ENCODE results near the gene ASCC1. TPM values are rescaled to one million over a fixed set of nuclear protein-coding genes. Genes with fewer than 3 reads are reported as not detected.
A peak's percentile ranks its signal among the peaks of the same experiment; 100 is the strongest.
"Not testable (repeated sequence)": the region's sequence is repeated elsewhere in the genome, so short reads cannot be mapped to it uniquely, and the experiment has no call there.

Gene ASCC1
- total RNA-seq, 1 donor from 2014 or later, result 21.2 TPM

GRCh38 chr10:72249176-72249862, 33.2 kb upstream of the ASCC1 start:
- DNase-seq (ENCODE audit: low spot score), result not testable (repeated sequence)
- intact Hi-C loops (cut with DNase I), result loop anchor here (2.0 kb wide), 1 partner anchor 69 kb away; no protein-coding TSS in a partner anchor

DNA sequence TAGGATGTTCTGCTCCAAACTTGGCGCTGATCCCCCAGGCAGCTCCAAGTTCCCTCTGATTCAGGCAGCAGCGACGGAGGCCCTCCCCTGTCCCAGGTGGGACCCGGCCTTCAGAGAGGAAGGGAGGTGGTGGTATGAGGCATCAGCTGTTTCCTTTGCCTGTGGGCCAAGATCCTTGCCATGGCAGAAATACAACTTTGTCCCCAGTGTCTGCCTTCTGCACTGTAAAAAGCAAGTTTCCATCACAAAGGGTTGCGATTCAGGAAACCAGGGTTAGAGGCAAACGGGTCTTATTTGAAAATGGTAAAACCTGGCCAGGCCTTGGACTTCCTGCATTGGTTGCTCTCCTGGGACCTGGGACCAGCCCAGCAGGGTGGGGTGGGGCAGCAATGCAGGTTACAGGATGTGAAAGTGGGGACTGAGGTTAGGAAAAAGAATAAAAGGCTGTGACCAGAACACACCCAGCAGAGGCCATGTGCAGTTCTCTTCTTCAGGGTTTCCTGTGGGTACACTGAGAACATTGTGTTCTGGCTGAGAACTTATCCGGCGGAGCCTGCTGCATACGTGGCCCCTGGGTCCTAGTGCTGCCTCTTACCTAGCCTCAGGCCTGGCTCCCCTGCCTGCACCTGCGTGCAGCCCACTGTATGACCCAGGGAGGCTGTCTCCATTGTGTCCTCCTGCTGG, 32.5 kb upstream of the ASCC1 start:
- intact Hi-C loops (cut with DNase I), result loop anchor here (1.0 to 2.0 kb wide), 2 partner anchors 25 to 70 kb away; partner anchors contain the start of gene DDIT4
- peak; percentile 90 for DNase-seq (ENCODE audit: low spot score)

GRCh38 chr10:72245949-72246525, 30.0 kb upstream of the ASCC1 start:
- no peak for DNase-seq (ENCODE audit: low spot score)
- intact Hi-C loops (cut with DNase I), result no loop called here

- intact Hi-C loops (cut with DNase I), result no loop called here
- no peak for DNase-seq (ENCODE audit: low spot score)
Observed at GRCh38 chr10:72244573-72245038, 28.5 kb upstream of the ASCC1 start.

DNA sequence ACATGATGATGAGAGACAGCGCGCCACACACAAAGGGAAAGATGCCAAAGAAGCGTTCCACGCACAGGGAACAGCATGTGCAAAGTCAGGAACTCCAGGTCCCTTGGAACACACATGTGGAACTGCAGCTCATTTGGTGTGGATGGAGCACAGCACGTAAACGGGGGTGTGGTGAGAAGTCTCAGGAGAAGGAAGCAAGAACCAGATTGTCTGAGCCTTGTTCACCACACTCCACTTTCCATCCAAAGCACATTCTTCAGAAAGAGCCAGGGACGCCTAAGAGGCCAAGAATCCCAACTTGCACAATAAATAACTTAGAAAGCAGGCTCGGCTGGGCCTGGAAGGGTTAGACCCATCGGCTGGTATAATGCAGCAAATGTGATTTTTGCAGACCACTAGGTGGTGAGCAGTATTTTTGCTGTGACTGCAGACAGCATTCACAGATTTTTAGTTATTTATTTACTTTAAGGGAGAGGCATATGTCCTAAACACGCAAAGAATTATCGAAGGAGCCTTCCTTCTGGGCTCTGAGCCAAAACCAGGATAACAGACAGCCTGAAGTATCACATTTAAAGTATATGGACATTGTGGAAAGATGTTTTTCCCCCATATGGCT, 27.9 kb upstream of the ASCC1 start:
- intact Hi-C loops (cut with DNase I), result no loop called here
- DNase-seq (ENCODE audit: low spot score), result no peak

- DNase-seq (ENCODE audit: low spot score), result peak; percentile 82
- intact Hi-C loops (cut with DNase I), result no loop called here
Observed at GRCh38 chr10:72242675-72243074, 26.6 kb upstream of the ASCC1 start.

GRCh38 chr10:72241691-72242252, 25.7 kb upstream of the ASCC1 start:
- intact Hi-C loops (cut with DNase I), result no loop called here
- DNase-seq (ENCODE audit: low spot score), result no peak

DNA sequence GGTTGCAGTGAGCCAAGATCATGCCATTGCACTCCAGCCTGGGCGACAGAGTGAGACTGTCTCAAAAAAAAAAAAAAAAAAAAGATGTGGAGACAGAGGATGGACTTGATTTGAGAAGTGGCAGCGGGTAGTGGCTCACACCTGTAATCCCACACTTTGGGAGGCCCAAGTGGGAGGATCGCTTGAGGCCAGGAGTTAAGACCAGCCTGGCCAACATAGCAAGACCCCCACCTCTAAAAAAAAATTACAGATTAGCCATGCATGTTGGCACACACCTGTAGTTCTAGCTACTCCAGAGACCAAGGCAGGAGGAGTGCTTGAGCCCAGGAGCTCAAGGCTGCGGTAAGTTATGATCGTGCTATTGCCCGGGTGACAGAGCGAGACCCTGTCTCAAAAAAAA, 24.3 kb upstream of the ASCC1 start:
- intact Hi-C loops (cut with DNase I), result no loop called here
- DNase-seq (ENCODE audit: low spot score), result no peak

GRCh38 chr10:72239409-72239808, 23.3 kb upstream of the ASCC1 start:
- intact Hi-C loops (cut with DNase I), result no loop called here
- no peak for DNase-seq (ENCODE audit: low spot score)

- DNase-seq (ENCODE audit: low spot score), result no peak
- intact Hi-C loops (cut with DNase I), result no loop called here
Observed at GRCh38 chr10:72238392-72239175, 22.5 kb upstream of the ASCC1 start.

DNA sequence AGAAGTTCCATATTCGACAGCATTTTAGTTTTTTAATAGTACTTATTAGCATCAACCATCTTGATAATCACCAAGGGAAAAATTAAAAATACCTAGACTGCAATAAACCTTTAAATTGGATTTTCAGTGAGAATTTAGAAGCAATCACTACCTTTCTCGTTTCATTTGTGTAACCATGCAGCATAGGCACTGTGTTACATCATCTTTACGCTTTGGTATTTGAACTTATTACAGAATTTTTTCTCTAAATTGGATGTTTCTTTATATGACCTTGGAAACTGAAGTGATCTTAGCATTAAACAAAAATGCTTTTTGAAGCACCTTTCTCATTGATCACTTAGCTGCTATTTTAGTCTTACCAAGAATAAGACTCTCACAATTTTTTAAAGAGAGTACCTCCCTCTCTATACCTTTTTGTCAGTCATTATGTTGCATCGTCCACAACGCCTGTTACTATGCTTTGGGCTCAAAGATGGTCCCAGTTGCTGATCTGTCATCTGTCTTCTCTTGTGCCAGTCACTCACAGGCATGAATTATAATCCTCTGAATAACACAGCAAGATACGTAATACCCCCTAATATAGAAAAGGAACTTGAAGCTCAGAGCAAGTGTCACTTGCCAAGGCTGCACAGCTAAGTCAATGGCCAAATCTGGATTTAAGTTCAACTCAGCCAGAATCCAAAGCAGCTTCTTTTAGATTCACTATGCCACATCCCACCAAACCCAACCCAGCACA, 19.6 kb upstream of the ASCC1 start:
- intact Hi-C loops (cut with DNase I), result no loop called here

DNA sequence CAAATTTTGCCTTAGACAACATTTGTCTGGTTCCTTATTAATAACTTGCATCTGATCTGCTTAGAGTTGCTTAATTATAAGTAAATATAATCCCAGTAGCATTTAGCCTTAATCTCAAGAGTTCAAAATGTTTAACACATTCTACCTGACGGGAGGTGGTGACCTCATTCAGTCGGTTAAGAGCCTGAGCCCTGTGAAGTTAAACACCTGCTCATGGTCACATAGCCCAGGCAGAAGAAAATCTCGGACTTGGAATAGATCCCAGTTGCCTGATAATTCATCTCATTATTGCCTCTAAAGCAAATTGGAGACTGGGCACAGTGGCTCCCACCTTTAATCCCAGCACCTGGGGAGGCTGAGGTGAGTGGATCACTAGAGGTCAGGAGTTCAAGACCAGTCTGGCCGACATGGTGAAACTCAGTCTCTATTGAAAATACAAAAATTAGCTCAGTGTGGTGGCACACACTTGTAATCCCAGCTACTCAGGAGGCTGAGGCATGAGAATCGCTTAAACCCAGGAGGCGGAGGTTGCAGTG, 18.6 kb upstream of the ASCC1 start:
- no peak for DNase-seq (ENCODE audit: low spot score)
- intact Hi-C loops (cut with DNase I), result no loop called here

More for the DNA sequence above, 19.6 kb upstream of the ASCC1 start:
- no peak for DNase-seq (ENCODE audit: low spot score)

DNA sequence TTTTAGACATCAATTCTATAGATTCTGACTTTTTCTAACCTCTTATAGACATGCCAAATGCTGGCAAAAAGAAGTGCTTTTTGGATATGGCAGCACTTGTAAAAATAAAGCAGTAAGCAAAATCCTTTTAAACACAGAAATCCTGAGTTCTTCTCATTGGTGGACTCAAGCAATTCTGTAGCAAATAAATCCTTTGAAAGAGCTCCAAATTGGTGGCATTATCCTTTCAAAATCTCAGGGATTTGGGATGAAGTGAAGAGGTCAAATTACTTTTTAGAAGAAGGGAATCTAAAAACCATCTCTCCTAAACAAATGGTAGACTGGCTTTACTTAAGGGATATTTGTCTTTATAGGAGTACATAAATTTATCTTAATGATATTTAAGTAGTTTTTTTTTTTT, 17.5 kb upstream of the ASCC1 start:
- no peak for DNase-seq (ENCODE audit: low spot score)
- intact Hi-C loops (cut with DNase I), result no loop called here

DNA sequence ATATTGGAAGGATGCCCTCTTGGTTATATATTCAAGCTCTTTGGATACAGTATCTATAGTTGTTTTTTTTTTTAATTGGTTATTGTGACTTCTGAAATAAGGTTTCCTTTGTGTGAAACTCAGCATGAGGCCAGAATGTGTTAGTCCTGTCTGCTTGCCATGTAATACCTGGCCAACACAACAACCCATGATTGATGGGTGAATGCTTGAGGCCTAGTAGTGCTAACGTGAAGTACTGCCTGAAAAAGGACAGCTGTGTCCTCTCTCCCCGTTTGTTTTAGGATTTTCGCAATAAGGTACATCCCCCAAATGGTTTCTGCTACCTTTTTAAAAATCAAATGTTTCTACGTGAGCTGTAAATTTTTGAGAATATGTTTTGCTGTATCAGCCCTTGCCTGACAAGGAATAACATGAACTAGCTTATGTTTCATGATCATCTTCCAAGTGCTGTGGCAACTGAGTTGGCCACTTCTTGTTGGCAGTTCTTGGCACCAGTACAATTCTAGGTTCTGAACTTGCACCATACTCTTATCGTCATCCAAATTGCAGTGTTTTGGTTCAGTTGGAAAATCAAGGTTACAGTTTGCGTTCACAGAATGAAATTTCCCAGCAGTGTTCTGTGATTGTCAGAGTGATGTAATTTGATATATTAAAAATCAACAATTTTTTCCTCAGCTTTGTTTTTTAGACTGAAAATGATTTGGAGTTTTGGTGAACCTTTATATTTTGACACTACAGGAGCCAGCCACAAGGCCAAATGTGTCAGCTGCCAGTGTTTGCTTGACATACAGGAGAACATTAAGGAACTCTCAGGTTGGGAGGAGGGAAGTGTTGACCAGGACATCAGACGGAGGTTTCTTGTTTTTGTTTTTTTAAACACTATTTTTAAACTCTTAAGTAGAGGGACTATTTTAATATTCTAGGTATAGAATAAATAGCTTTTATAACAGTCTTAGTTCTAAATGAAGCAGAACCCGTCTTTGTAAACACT, 13.5 kb upstream of the ASCC1 start:
- intact Hi-C loops (cut with DNase I), result no loop called here

DNA sequence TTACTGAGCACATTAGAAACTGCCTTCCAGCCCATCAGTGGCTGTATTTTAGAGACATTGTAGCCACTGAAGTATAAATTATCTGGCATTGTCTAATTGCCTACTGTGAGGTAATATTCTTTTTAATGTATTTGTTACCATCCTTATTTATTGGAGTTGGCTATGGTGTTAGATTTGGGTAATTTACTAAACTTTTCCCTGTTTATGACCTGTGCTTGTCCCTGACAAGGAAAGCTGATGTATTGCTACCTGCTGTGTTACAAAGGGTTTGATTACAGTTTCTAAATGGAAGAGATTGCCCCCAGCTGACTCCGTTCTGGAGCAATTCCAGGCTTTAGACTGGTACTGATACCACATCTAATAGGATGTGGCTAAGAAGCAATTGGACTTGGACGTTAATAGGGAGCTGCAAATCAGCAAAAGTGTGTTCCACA, 12.3 kb upstream of the ASCC1 start:
- intact Hi-C loops (cut with DNase I), result no loop called here

More for the DNA sequence above, 13.5 kb upstream of the ASCC1 start:
- DNase-seq (ENCODE audit: low spot score), result no peak

DNA sequence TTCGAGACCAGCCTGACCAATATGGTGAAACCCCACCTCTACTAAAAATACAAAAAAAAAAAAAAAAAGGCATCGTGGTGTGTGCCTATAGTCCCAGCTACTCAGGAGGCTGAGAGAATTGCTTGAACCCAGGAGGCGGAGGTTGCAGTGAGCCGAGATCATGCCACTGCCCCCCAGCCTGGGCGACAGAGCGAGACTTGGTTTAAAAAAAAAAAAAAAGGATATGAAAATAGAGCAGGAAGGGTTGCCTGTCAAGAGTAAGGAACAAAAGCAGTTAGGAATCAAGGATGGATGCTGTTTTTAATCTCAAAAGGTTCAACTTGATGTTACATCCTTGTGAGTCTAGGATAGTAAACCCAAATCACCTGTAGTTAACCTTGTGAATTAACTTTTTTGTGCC, 11.8 kb upstream of the ASCC1 start:
- intact Hi-C loops (cut with DNase I), result no loop called here
- DNase-seq (ENCODE audit: low spot score), result no peak

More for the DNA sequence above, 12.3 kb upstream of the ASCC1 start:
- no peak for DNase-seq (ENCODE audit: low spot score)

- DNase-seq (ENCODE audit: low spot score), result no peak
- intact Hi-C loops (cut with DNase I), result no loop called here
Observed at GRCh38 chr10:72226418-72227027, 10.4 kb upstream of the ASCC1 start.

All from cardiac septum (tissue), 1 donor.